ENCODE data around the gene SYNDIG1.

DNA sequence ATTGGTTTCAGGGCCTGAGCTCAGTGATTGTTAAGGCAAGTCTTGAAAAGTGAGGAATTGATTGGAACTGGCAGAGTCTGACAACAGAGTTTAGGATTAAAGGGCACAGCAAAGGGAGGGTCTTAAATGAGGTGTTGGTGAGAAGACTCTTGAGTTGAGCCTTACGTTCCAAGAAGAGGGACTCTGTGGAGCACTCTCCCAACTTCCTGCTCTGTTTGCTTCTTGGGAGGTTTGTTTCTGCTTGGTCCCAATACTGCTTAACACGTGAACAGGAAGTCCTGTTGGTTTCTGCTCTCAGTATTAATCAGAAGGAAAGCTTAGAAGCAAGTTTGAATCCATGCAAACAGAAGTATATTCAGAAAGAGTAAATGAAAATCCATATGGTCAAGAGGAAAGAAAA lies 15.6 kb upstream of the SYNDIG1 start:
- TF ChIP-seq POLR2A (IDR thresholded peaks at IDR 0.05) (no peak), CTCF (IDR thresholded peaks at IDR 0.05) (no peak)

Measured in prostate gland (tissue), 2 donors.